Endodermal cell (in vitro differentiated cells): ENCODE data around the gene KRT15. TPM values are rescaled to one million over a fixed set of nuclear protein-coding genes. Genes with fewer than 3 reads are reported as not detected.

ENCODE experiments used
- DNase-seq: peaks from one replicate; pipeline ENCODE4 v3.0.0-alpha.2; 2017
- H3K27ac ChIP-seq: 2 replicates; pipeline ENCODE4 v1.5.1; 2013; ENCODE audit warnings: mild to moderate bottlenecking, low read depth, low read length, moderate library complexity
- H3K27me3 ChIP-seq: 2 replicates; pipeline ENCODE4 v1.6.1; 2013; ENCODE audit warnings: mild to moderate bottlenecking, low read length, moderate library complexity; ENCODE audit not compliant: insufficient read depth, control insufficient read depth, poor library complexity, severe bottlenecking
- H3K36me3 ChIP-seq: 2 replicates; pipeline ENCODE4 v1.7.0; 2013; ENCODE audit warnings: mild to moderate bottlenecking, low read length, moderate library complexity; ENCODE audit not compliant: control insufficient read depth, insufficient read depth
- H3K4me1 ChIP-seq: one replicate; pipeline ENCODE4 v1.7.0; 2013; ENCODE audit warnings: low read length; ENCODE audit not compliant: control insufficient read depth, insufficient read depth
- H3K4me3 ChIP-seq: 2 replicates; pipeline ENCODE4 v1.5.1; 2013; ENCODE audit warnings: mild to moderate bottlenecking, low read length, moderate library complexity
- H3K9ac ChIP-seq: 2 replicates; pipeline ENCODE4 v1.6.1; 2013; ENCODE audit warnings: mild to moderate bottlenecking, low read length, moderate library complexity; ENCODE audit not compliant: poor library complexity, severe bottlenecking; ENCODE audit errors: extremely low read depth
- H3K9me3 ChIP-seq: 2 replicates; pipeline ENCODE4 v1.6.1; 2013; ENCODE audit warnings: mild to moderate bottlenecking, low read length, moderate library complexity; ENCODE audit not compliant: control insufficient read depth
- H3K27ac Mint-ChIP-seq: 2 replicates; pipeline ENCODE4 v1.8.0; 2020; ENCODE audit warnings: mixed read lengths
- H3K27me3 Mint-ChIP-seq: 2 replicates; pipeline ENCODE4 v1.8.0; 2021; ENCODE audit warnings: mild to moderate bottlenecking, mixed read lengths; ENCODE audit not compliant: insufficient read depth
- H3K36me3 Mint-ChIP-seq: 2 replicates; pipeline ENCODE4 v1.8.0; 2020; ENCODE audit warnings: low read depth, mixed read lengths
- H3K4me1 Mint-ChIP-seq: 2 replicates; pipeline ENCODE4 v1.8.0; 2020; ENCODE audit warnings: mixed read lengths
- H3K4me3 Mint-ChIP-seq: 2 replicates; pipeline ENCODE4 v1.8.0; 2020; ENCODE audit warnings: mild to moderate bottlenecking, moderate library complexity, mixed read lengths
- H3K9me3 Mint-ChIP-seq: 2 replicates; pipeline ENCODE4 v1.8.0; 2020; ENCODE audit warnings: mild to moderate bottlenecking, mixed read lengths
- CTCF ChIP-seq: fragments of 200-600 bp; sonication (generic); conservative IDR thresholded peaks from 2 replicates; pipeline ENCODE4 v1.5.0; 2021; ENCODE audit warnings: antibody characterized with exemption, mild to moderate bottlenecking
- WGBS, 2 experiments: methylation state at CpG; one replicate each; pipeline versions ENCODE4 v1.1.5 to v1.1.7; 2013; ENCODE audit warnings: missing lambda C conversion rate in 2 of 2, mixed read lengths in 1 of 2; ENCODE audit not compliant: insufficient coverage in 1 of 2, insufficient read length in 1 of 2; 5-methylcytosine and 5-hydroxymethylcytosine counted together
- total RNA-seq, 2 donors: library from RNA; stranded (reverse); fragmentation: NEBNext Ultra II Directional in 1 of 2; extraction: Animal tissue kit (Norgen Biotek cat#: 25700) in 1 of 2; gene quantifications; 2 replicates in 1 of 2; 3 replicates in 1 of 2; pipeline ENCODE4 v1.2.1, GENCODE V29; 2021

Gene KRT15
- total RNA-seq, 2 donors from 2014 or later = 0.95 to 1.2 TPM

DNA sequence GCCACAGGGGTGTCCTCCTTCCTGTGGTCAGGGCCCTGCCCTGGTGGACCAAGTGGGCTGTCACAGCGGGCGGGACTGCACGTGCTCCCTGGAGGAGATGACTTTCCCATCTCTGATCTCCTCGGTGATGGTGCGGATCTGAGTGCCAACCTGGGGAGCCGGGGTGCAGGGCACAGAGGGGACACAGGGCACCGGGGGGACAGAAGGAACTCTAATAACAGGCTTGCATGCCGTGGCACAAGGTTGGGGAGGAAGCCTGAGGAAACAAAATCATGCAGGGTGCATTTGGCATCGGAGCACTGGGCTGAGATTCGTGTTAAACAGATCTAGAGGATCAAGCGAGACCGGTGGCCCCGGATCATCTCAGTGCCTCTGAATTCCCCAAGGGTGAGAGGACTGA, 32.4 kb downstream of the KRT15 start:
- Histone ChIP-seq H3K27me3 (no peaks in the 10 kb centered on the region), H3K4me3 (no peak overlapping the region), H3K36me3 (no peaks in the 10 kb centered on the region), H3K4me1 (peaks cover 7% of the 10 kb centered on the region), H3K9me3 (no peaks in the 10 kb centered on the region), H3K9ac (no peak overlapping the region), H3K27ac (no peak overlapping the region)
- peak; percentile 45 for DNase-seq
- Mint-ChIP-seq H3K4me3 (no peak overlapping the region), H3K27ac (no peak overlapping the region), H3K9me3 (no peaks in the 10 kb centered on the region), H3K27me3 (peaks cover 29% of the 10 kb centered on the region), H3K4me1 (peaks cover 10% of the 10 kb centered on the region), H3K36me3 (no peaks in the 10 kb centered on the region)
- TF ChIP-seq CTCF = no peak
- WGBS, 2 experiments = 95% methylated on average over 12 to 13 of the region's 13 CpGs

GRCh38 chr17:41484920-41485904, 33.5 kb downstream of the KRT15 start:
- no peak overlapping the region for H3K27ac Mint-ChIP-seq
- no peaks in the 10 kb centered on the region for H3K27me3 ChIP-seq
- no peak overlapping the region for H3K4me3 Mint-ChIP-seq
- H3K36me3 ChIP-seq = no peaks in the 10 kb centered on the region
- H3K27ac ChIP-seq = no peak overlapping the region
- peaks cover 27% of the 10 kb centered on the region for H3K27me3 Mint-ChIP-seq
- no peaks in the 10 kb centered on the region for H3K36me3 Mint-ChIP-seq
- 90 to 94% methylated on average over 5 to 8 of the region's 8 CpGs for WGBS, 2 experiments
- no peak for DNase-seq
- TF ChIP-seq CTCF = no peak
- peaks cover 10% of the 10 kb centered on the region for H3K4me1 Mint-ChIP-seq
- H3K9me3 ChIP-seq = no peaks in the 10 kb centered on the region
- no peaks in the 10 kb centered on the region for H3K9me3 Mint-ChIP-seq
- no peak overlapping the region for H3K4me3 ChIP-seq
- peaks cover 7% of the 10 kb centered on the region for H3K4me1 ChIP-seq
- no peak overlapping the region for H3K9ac ChIP-seq

- peaks cover 23% of the 10 kb centered on the region for H3K27me3 Mint-ChIP-seq
- no peak overlapping the region for H3K27ac Mint-ChIP-seq
Measured at GRCh38 chr17:41483991-41484826, 34.5 kb downstream of the KRT15 start.

More at GRCh38 chr17:41483991-41484826, 34.5 kb downstream of the KRT15 start:
- H3K36me3 ChIP-seq = no peaks in the 10 kb centered on the region
- no peaks in the 10 kb centered on the region for H3K9me3 ChIP-seq
- H3K27ac ChIP-seq = no peak overlapping the region
- peaks cover 7% of the 10 kb centered on the region for H3K4me1 ChIP-seq
- H3K4me3 ChIP-seq = no peak overlapping the region
- no peak overlapping the region for H3K4me3 Mint-ChIP-seq
- no peak for TF ChIP-seq CTCF
- no peaks in the 10 kb centered on the region for H3K9me3 Mint-ChIP-seq
- no peak for DNase-seq
- no peak overlapping the region for H3K9ac ChIP-seq
- WGBS, 2 experiments = 62 to 83% methylated on average over 3 to 7 of the region's 7 CpGs
- no peaks in the 10 kb centered on the region for H3K27me3 ChIP-seq
- H3K36me3 Mint-ChIP-seq = no peaks in the 10 kb centered on the region
- peaks cover 10% of the 10 kb centered on the region for H3K4me1 Mint-ChIP-seq
